ENCODE measurements around the gene YWHAQ.
A peak's percentile ranks its signal among the peaks of the same experiment; 100 is the strongest.
"Not testable (repeated sequence)": the region's sequence is repeated elsewhere in the genome, so short reads cannot be mapped to it uniquely, and the experiment has no call there.

Gene YWHAQ

GRCh38 chr2:9595746-9596145, 35.1 kb downstream of the YWHAQ start:
- no peak for TF ChIP-seq CTCF (IDR thresholded peaks at IDR 0.05; ENCODE audit: insufficient read depth, low read length, missing control alignments)
- no peak overlapping the region for H3K4me3 ChIP-seq (ENCODE audit: low read depth, low read length)
- ChIA-PET CTCF (interaction anchor here (1.2 kb wide), 2 partner anchors 10 to 175 kb away, joined by 3 read pairs; no protein-coding TSS in a partner anchor), POLR2A (interaction anchor here (0.6 to 1.0 kb wide), 2 partner anchors 12 to 19 kb away, joined by 3 read pairs; no protein-coding TSS in a partner anchor)
- DNase-seq (ENCODE audit: low read depth, low spot score): no peak

- H3K4me3 ChIP-seq (ENCODE audit: low read depth, low read length); DNase-seq (ENCODE audit: low read depth, low spot score): not testable (repeated sequence)
- ChIA-PET POLR2A (interaction anchor here (0.8 to 1.2 kb wide), 5 partner anchors 13 to 39 kb away, joined by 3 to 7 read pairs (median 5); partner anchors contain the start of genes ADAM17 and YWHAQ), CTCF (interaction anchor here (1.2 kb wide), 2 partner anchors 10 to 14 kb away, joined by 3 read pairs; no protein-coding TSS in a partner anchor)
Measured at GRCh38 chr2:9595256-9595655, 35.5 kb downstream of the YWHAQ start.

GRCh38 chr2:9594366-9595054, 36.3 kb downstream of the YWHAQ start:
- no peak for TF ChIP-seq CTCF (IDR thresholded peaks at IDR 0.05; ENCODE audit: insufficient read depth, low read length, missing control alignments)
- CTCF ChIA-PET: interaction anchor here (1.2 kb wide), 1 partner anchor 13 kb away, joined by 3 read pairs; no protein-coding TSS in a partner anchor
- POLR2A ChIA-PET: interaction anchor here (0.8 to 1.2 kb wide), 5 partner anchors 14 to 38 kb away, joined by 3 to 7 read pairs (median 5); partner anchors contain the start of genes ADAM17 and YWHAQ
- peak; percentile 60 for DNase-seq (ENCODE audit: low read depth, low spot score)
- no peak overlapping the region for H3K4me3 ChIP-seq (ENCODE audit: low read depth, low read length)

- no peak for DNase-seq (ENCODE audit: low read depth, low spot score)
- ChIA-PET POLR2A (interaction anchor here (1.2 kb wide), 1 partner anchor 37 kb away, joined by 7 read pairs; the partner anchor contains the start of gene YWHAQ), CTCF (interaction anchor here (1.2 to 2.3 kb wide), 2 partner anchors 13 to 15 kb away, joined by 3 to 6 read pairs; no protein-coding TSS in a partner anchor)
- no peak for TF ChIP-seq CTCF (IDR thresholded peaks at IDR 0.05; ENCODE audit: insufficient read depth, low read length, missing control alignments)
- no peak overlapping the region for H3K4me3 ChIP-seq (ENCODE audit: low read depth, low read length)
Measured at GRCh38 chr2:9593925-9594324, 36.9 kb downstream of the YWHAQ start.

GRCh38 chr2:9592699-9593098, 38.1 kb downstream of the YWHAQ start:
- no peak for DNase-seq (ENCODE audit: low read depth, low spot score)
- no peak for TF ChIP-seq CTCF (IDR thresholded peaks at IDR 0.05; ENCODE audit: insufficient read depth, low read length, missing control alignments)
- CTCF ChIA-PET: interaction anchor here (2.3 kb wide), 1 partner anchor 14 kb away, joined by 6 read pairs; no protein-coding TSS in a partner anchor
- POLR2A ChIA-PET: no interaction called here
- H3K4me3 ChIP-seq (ENCODE audit: low read depth, low read length): no peak overlapping the region

GRCh38 chr2:9590641-9591040, 40.2 kb downstream of the YWHAQ start:
- no peak for DNase-seq (ENCODE audit: low read depth, low spot score)
- H3K4me3 ChIP-seq (ENCODE audit: low read depth, low read length): no peak overlapping the region
- TF ChIP-seq CTCF (IDR thresholded peaks at IDR 0.05; ENCODE audit: insufficient read depth, low read length, missing control alignments): no peak
- ChIA-PET CTCF (interaction anchor here (0.6 kb wide), 1 partner anchor 1404 kb away, joined by 3 read pairs; no protein-coding TSS in a partner anchor), POLR2A (no interaction called here)
